ENCODE results near the gene PDSS2. TPM values are rescaled to one million over a fixed set of nuclear protein-coding genes. Genes with fewer than 3 reads are reported as not detected.

Gene PDSS2
- total RNA-seq, 4 donors from 2014 or later: 2.3 to 16.9 (median 10.7) TPM

DNA sequence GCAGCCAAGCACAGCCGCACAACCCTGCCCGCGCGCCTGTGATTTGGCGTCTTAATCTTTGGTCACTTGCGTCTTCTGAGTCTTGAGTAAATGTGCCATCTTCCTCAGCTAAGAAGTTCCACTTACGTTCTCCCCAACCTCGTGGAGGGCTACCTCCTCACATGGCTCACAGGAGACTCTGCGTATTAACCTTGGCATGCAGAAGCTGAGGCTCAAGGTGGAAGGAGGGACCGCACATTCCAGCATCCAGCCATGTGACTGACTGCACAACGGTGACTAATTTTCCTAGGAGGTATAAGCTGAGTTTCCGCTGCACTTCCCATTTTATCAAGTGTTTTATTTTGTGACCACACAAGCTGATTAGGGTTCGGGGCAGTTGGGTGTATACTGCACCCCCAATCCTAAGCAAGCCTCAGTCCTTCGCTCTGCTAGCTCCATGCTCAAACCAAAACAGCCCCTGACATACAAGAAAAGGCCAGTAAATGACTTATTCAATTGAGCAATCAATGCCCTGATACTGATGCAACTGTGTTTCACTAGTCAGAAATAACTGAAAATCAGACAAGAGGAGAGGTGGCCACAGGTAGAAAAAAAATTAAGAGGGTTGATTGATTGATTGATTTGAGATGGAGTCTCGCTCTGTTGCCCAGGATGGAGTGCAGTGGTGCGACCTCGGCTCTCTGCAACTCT, 351.0 kb downstream of the PDSS2 start:
- intact Hi-C loops (cut with DNase I; ENCODE audit: low total_unique reads): no loop called here
- TF ChIP-seq, protein P1, sequence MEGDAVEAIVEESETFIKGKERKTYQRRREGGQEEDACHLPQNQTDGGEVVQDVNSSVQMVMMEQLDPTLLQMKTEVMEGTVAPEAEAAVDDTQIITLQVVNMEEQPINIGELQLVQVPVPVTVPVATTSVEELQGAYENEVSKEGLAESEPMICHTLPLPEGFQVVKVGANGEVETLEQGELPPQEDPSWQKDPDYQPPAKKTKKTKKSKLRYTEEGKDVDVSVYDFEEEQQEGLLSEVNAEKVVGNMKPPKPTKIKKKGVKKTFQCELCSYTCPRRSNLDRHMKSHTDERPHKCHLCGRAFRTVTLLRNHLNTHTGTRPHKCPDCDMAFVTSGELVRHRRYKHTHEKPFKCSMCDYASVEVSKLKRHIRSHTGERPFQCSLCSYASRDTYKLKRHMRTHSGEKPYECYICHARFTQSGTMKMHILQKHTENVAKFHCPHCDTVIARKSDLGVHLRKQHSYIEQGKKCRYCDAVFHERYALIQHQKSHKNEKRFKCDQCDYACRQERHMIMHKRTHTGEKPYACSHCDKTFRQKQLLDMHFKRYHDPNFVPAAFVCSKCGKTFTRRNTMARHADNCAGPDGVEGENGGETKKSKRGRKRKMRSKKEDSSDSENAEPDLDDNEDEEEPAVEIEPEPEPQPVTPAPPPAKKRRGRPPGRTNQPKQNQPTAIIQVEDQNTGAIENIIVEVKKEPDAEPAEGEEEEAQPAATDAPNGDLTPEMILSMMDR (IDR thresholded peaks at IDR 0.05): no peak
- TF ChIP-seq POLR2A (IDR thresholded peaks at IDR 0.05): no peak
- Histone ChIP-seq H3K4me1 (peaks cover 0 to under 1% of the 10 kb centered on the region in 2 donors), H3K27ac (no peak overlapping the region), H3K36me3 (no peaks in the 10 kb centered on the region), H3K9me3 (no peaks in the 10 kb centered on the region), H3K27me3 (no peaks in the 10 kb centered on the region), H3K4me3 (no peak overlapping the region)
- DNase-seq: no peak

DNA sequence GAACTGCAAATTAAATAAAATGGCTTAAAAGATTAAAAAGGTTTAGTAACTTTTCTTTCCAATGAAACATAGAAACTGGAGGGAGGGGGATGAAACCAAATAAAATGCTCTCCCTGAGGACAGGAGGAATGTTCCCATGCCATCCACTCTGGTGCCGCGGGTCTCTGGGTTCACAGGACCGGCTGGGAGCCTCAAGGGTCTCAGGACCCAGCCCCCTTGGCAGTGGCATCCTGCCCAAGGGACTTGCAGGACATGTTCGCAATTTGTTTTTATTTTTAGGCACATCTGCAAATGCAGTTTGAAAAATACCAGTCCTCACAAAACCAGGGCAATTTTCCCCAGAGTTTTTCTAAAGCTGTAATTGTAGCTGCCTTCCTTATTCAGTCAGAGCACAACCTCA, 351.6 kb downstream of the PDSS2 start:
- Histone ChIP-seq H3K27me3 (no peaks in the 10 kb centered on the region), H3K4me1 (no peaks in the 10 kb centered on the region), H3K9me3 (no peaks in the 10 kb centered on the region), H3K4me3 (no peak overlapping the region), H3K36me3 (no peaks in the 10 kb centered on the region), H3K27ac (no peak overlapping the region)
- intact Hi-C loops (cut with DNase I; ENCODE audit: low total_unique reads): no loop called here
- DNase-seq: no peak
- TF ChIP-seq POLR2A (IDR thresholded peaks at IDR 0.05): no peak
- TF ChIP-seq, protein P1 (IDR thresholded peaks at IDR 0.05): no peak

DNA sequence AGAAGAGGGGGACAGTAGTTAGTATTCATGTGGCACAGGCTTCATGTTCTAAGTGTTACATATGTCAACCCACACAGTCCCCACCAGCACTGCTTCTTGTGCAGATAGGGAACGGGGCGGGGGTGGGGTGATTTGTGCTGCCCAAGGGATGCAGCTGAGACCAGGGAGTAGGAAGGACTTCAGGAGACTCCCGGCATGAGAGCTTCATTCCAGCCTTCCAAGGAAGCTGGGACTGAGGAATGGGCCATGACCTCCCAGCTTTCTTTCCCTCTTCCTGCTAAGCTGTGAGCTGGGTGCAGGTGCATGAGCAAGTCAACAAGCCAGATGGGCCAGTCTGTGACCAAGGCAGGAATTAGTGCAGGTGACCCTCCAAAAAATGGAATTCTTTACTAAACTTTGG, 353.2 kb downstream of the PDSS2 start:
- TF ChIP-seq, protein P1 (IDR thresholded peaks at IDR 0.05): no peak
- no peak for TF ChIP-seq POLR2A (IDR thresholded peaks at IDR 0.05)
- Histone ChIP-seq H3K9me3 (no peaks in the 10 kb centered on the region), H3K27me3 (no peaks in the 10 kb centered on the region), H3K27ac (no peak overlapping the region), H3K4me1 (no peaks in the 10 kb centered on the region), H3K36me3 (no peaks in the 10 kb centered on the region), H3K4me3 (no peak overlapping the region)
- intact Hi-C loops (cut with DNase I; ENCODE audit: low total_unique reads): no loop called here
- DNase-seq: no peak

DNA sequence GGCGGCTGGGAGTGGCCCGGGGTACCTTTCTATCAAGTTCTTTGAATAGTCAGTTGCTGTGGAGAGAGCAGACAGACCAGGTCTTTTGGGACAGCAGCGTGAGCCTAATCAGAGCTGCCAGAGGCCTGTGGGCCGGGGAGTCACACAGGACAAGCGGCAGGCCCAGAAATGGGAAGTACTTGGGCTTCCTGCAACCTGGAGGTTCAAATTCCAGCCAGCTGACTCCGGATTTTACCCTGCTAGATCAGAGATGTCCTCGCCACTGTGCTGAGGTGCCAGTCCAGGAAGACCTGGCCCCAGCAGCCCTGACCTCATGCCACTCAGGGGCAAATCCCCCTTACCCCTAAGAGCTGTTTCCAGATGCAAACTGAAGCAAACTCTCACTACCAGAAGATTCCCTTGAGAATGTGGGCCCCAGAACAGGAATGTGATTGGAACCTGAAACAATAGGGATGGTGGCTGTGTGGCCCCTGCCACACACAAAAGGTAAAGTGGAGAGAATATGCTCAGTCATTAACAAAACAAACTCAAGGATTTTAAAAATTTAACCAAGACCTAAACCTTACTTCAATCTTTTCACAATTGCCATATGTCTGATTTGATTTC, 353.8 kb downstream of the PDSS2 start:
- no peak overlapping the region for H3K27ac ChIP-seq
- no peaks in the 10 kb centered on the region for H3K36me3 ChIP-seq
- no peaks in the 10 kb centered on the region for H3K9me3 ChIP-seq
- no peak for DNase-seq
- no peaks in the 10 kb centered on the region for H3K4me1 ChIP-seq
- intact Hi-C loops (cut with DNase I; ENCODE audit: low total_unique reads): no loop called here
- H3K4me3 ChIP-seq: no peak overlapping the region
- H3K27me3 ChIP-seq: no peaks in the 10 kb centered on the region
- TF ChIP-seq, protein P1 (IDR thresholded peaks at IDR 0.05): no peak

DNA sequence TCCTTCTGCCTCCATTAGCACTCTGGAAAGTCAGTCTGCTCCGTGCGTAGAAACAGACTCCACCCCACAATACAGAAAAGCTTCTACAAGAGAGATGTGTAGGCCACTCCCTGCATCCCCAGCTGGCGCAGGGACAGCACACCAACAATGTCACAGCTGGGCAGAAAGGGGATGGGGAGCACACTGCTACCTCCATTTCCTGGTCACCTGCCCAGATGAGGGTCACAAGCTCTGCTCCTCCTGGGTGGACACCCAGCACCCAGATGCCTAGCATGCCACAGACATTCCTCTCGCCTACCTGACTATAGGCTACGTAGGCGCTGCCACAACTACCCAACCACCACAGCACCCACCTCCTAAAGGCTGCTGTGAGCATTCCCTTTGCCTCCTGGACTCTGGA, 356.3 kb downstream of the PDSS2 start:
- Histone ChIP-seq H3K36me3 (no peaks in the 10 kb centered on the region), H3K27me3 (no peaks in the 10 kb centered on the region), H3K4me1 (no peaks in the 10 kb centered on the region), H3K27ac (no peak overlapping the region), H3K4me3 (no peak overlapping the region), H3K9me3 (no peaks in the 10 kb centered on the region)
- no peak for TF ChIP-seq POLR2A (IDR thresholded peaks at IDR 0.05)
- TF ChIP-seq, protein P1 (IDR thresholded peaks at IDR 0.05): no peak
- no peak for DNase-seq
- intact Hi-C loops (cut with DNase I; ENCODE audit: low total_unique reads): no loop called here
